ENCODE measurements around the gene TTPAL. TPM values are rescaled to one million over a fixed set of nuclear protein-coding genes. Genes with fewer than 3 reads are reported as not detected.
A peak's percentile ranks its signal among the peaks of the same experiment; 100 is the strongest.

The TTPAL gene
- total and polyA plus RNA-seq, 2 donors (not counting 3 experiments of a cell fraction or from before 2014, with no cell fraction given) = 4.0 to 8.0 TPM

DNA sequence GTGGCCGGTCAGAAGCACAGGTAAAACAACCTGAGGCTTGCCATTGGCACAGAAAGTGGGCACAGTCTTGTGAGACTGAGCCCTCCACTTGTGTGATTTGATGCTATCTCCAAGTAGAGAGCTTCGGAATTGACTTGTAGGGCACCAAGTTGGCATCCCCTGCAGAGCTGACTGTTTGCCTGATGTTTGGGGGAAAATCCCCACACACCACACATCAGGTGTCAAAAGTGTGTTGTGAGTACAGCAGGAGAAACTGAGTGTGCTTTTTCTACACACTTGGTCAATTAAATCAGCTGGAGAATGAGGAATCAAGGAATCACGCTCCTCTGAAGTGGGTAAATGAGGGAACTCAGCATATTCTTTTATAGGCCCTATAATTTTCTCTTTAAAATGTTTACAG, 45.2 kb downstream of the TTPAL start:
- Histone ChIP-seq H3K4me2 (ENCODE audit: insufficient read depth, low read length) (peak overlapping the region; percentile 76), H3K4me3 (replicated peaks in 1 of 3; ENCODE audit: insufficient read depth in 1 of 3, low read depth in 1 of 3, low read length in 3 of 3) (peak overlapping the region in 2 of 3 experiments; percentile 78 to 86), H3K4me1 (ENCODE audit: control insufficient read depth, extremely low read depth, insufficient read depth, low read length) (peaks cover 24% of the 10 kb centered on the region), H3K9me3 (replicated peaks; ENCODE audit: control insufficient read depth, insufficient read depth, low read length) (no peaks in the 10 kb centered on the region), H3K9me1 (replicated peaks; ENCODE audit: control insufficient read depth, extremely low read depth, insufficient read depth, low read length) (no peaks in the 10 kb centered on the region), H3K27ac (ENCODE audit: insufficient read depth, low read depth, low read length) (no peak overlapping the region), H3K27me3 (ENCODE audit: control insufficient read depth in 2 of 2, insufficient read depth in 2 of 2, low read length in 2 of 2) (no peaks in the 10 kb centered on the region), H4K20me1 (replicated peaks; ENCODE audit: control insufficient read depth, extremely low read depth, insufficient read depth, low read length) (peaks cover 2% of the 10 kb centered on the region), H3K79me2 (ENCODE audit: control insufficient read depth, insufficient read depth, low read length) (peaks cover 49% of the 10 kb centered on the region), H3K36me3 (ENCODE audit: control insufficient read depth in 2 of 2, extremely low read depth in 1 of 2, insufficient read depth in 2 of 2, low read length in 2 of 2) (no peaks in the 10 kb centered on the region), H3K9ac (replicated peaks; ENCODE audit: extremely low read depth, insufficient read depth, low read length) (peak overlapping the region; percentile 95), H2AFZ (ENCODE audit: low read depth, low read length) (no peak overlapping the region)
- intact Hi-C loops (cut with micrococcal nuclease) = no loop called here
- FAIRE-seq (no peak), DNase-seq (ENCODE audit: low read depth, low spot score) (no peak)
- no TSS peak for BruUV-seq (replicated peaks)
- dilution Hi-C loops (cut with MboI; ENCODE audit: extremely low pct_ligation_motif_present, low sequenced_read_pairs) = no loop called here
- ChIA-PET POLR2A (no interaction called here), CTCF (interaction anchor here (0.6 to 3.3 kb wide), 7 partner anchors 8 to 89 kb away, joined by 3 to 17 read pairs (median 4); no protein-coding TSS in a partner anchor)
- TF ChIP-seq, protein P1, sequence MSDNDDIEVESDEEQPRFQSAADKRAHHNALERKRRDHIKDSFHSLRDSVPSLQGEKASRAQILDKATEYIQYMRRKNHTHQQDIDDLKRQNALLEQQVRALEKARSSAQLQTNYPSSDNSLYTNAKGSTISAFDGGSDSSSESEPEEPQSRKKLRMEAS (IDR thresholded peaks at IDR 0.05; ENCODE audit: insufficient read depth, insufficient read length) = no peak
- TF ChIP-seq FOS (IDR thresholded peaks at IDR 0.05; ENCODE audit: borderline replicate concordance, insufficient read depth, low read length) (no peak), JUN (IDR thresholded peaks at IDR 0.05; ENCODE audit: borderline replicate concordance, insufficient read depth, insufficient read length, low read depth) (no peak), MYC (IDR thresholded peaks at IDR 0.05; ENCODE audit: low read depth, low read length) (no peak), POLR2AphosphoS5 (IDR thresholded peaks at IDR 0.05; ENCODE audit: insufficient read depth, low read depth, low read length) (no peak), POLR2A (IDR thresholded peaks at IDR 0.05; ENCODE audit: low read depth, low read length) (no peak), EZH2 (IDR thresholded peaks at IDR 0.05; ENCODE audit: borderline replicate concordance, low read depth, low read length, severe bottlenecking) (no peak), GATA2 (IDR thresholded peaks at IDR 0.05; ENCODE audit: insufficient read depth, insufficient read length, low read depth, low read length) (no peak)
- TF ChIP-seq, protein P2, sequence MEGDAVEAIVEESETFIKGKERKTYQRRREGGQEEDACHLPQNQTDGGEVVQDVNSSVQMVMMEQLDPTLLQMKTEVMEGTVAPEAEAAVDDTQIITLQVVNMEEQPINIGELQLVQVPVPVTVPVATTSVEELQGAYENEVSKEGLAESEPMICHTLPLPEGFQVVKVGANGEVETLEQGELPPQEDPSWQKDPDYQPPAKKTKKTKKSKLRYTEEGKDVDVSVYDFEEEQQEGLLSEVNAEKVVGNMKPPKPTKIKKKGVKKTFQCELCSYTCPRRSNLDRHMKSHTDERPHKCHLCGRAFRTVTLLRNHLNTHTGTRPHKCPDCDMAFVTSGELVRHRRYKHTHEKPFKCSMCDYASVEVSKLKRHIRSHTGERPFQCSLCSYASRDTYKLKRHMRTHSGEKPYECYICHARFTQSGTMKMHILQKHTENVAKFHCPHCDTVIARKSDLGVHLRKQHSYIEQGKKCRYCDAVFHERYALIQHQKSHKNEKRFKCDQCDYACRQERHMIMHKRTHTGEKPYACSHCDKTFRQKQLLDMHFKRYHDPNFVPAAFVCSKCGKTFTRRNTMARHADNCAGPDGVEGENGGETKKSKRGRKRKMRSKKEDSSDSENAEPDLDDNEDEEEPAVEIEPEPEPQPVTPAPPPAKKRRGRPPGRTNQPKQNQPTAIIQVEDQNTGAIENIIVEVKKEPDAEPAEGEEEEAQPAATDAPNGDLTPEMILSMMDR (IDR thresholded peaks at IDR 0.05; ENCODE audit: extremely low read depth in 1 of 2, insufficient read depth in 1 of 2, low read depth in 1 of 2, low read length in 2 of 2) = no peak

All from endothelial cell of umbilical vein (primary cell).